ENCODE measurements around the gene CYFIP1.

GRCh38 chr15:22951381-22952280 is 28.5 kb downstream of the CYFIP1 start:
- TF ChIP-seq NPAS2 (CRISPR knock-in tag; IDR thresholded peaks at IDR 0.05; ENCODE audit: borderline replicate concordance): no peak
- no peak for TF ChIP-seq CTCF (IDR thresholded peaks at IDR 0.05)
- no peak for TF ChIP-seq POLR2A (IDR thresholded peaks at IDR 0.05; ENCODE audit: low read length)
- no peak for TF ChIP-seq PHF8 (IDR thresholded peaks at IDR 0.05; ENCODE audit: borderline replicate concordance, low read depth)
- TF ChIP-seq BHLHE40 (IDR thresholded peaks at IDR 0.05; ENCODE audit: low read depth, low read length): no peak
- no peak for TF ChIP-seq TP53 (CRISPR knock-in tag; IDR thresholded peaks at IDR 0.05)
